Tibial nerve (tissue), 3 donors: ENCODE results near the gene ABI1.

Experiments
- EP300 ChIP-seq, 2 donors: sonication (generic); formaldehyde crosslinking; IDR thresholded peaks; one replicate each; pipeline ENCODE4 v1.6.1; 2017; ENCODE audit warnings: antibody characterized with exemption in 2 of 2, mild to moderate bottlenecking in 1 of 2
- POLR2A ChIP-seq, 2 donors: fragments of 450-650 bp; IDR thresholded peaks; one replicate each; pipeline ENCODE4 v1.6.1; 2017; ENCODE audit warnings: antibody characterized with exemption in 2 of 2, mild to moderate bottlenecking in 2 of 2, moderate library complexity in 2 of 2

DNA sequence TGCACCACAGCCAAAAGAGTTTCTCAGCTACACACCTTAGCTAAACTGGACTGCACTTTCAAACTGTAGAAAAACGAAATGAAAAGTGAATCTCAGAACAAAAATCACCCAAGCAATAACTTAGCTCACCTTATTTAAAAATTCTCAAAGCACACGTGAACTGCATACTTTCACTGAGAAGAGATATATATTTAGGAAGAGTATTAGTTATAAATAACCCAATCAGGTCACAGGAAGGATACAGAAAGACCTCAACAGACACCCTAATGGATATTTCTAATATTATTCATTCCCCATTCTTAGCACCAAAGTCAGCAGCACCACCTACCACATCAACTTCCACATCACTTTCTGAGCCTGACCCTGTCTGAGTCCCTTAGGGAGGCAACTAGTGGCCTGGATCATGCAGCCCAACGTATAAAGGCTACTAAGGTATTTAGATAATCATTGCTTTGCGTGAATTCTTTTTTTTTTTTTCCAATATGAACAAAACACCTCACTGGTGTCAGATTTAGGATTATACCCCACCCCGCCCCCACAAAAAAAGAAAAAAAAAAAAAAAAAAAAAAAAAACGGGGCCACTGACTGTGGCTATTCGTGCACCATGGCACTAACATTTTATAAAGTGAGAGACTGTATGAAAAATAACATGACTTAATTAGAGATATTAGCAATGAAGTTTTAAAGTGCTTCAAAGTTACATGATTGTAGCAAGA lies 2.6 kb downstream of the ABI1 start:
- TF ChIP-seq EP300 (IDR thresholded peaks at IDR 0.05) (no peak), POLR2A (IDR thresholded peaks at IDR 0.05) (no peak)
